IMR-90 (cell line): ENCODE data around the gene RAD51D. TPM values are rescaled to one million over a fixed set of nuclear protein-coding genes. Genes with fewer than 3 reads are reported as not detected.

Experiments used
- ATAC-seq: fragments of 200-7000 bp; cut with Tn5 transposase; 2 replicates; pipeline ENCODE4 v1.9.1; 2020; ENCODE audit warnings: low read depth, mild to moderate bottlenecking, moderate library complexity
- BruUV-seq: library from RNA; stranded (reverse); fragments of 400-500 nt; replicated peaks from 2 replicates; lab custom pipeline; 2021; lab: Mats Ljungman, UMichigan
- CTCF ChIA-PET: fragments of 300-600 bp; formaldehyde crosslinking; extraction: SDS; loops from one replicate; lab custom pipeline; 2021; ENCODE audit warnings: antibody characterized with exemption; lab: Yijun Ruan, JAX
- POLR2A ChIA-PET: fragments of 300-600 bp; sonication (Branson Sonifier 250); formaldehyde crosslinking; loops from one replicate; lab custom pipeline; 2022; ENCODE audit warnings: antibody characterized with exemption; ENCODE audit not compliant: unreplicated experiment; lab: Charles Lee
- DNase-seq: peaks from one replicate; pipeline ENCODE4 v3.0.0; 2013
- H2AFZ ChIP-seq: replicated peaks from 2 replicates; pipeline ENCODE3; 2013; ENCODE audit warnings: low read length, mild to moderate bottlenecking; ENCODE audit not compliant: poor library complexity
- H2AK5ac ChIP-seq: 2 replicates; pipeline ENCODE4 v1.6.1; 2013; ENCODE audit warnings: low read depth, low read length, inconsistent platforms
- H2AK9ac ChIP-seq: replicated peaks from 2 replicates; pipeline ENCODE3; 2013; ENCODE audit warnings: mild to moderate bottlenecking, low read depth, low read length, moderate library complexity; ENCODE audit not compliant: poor library complexity
- H2BK120ac ChIP-seq: 2 replicates; pipeline ENCODE4 v1.6.1; 2013; ENCODE audit warnings: low read depth, low read length, inconsistent platforms
- H2BK15ac ChIP-seq: 3 replicates; pipeline ENCODE4 v1.6.1; 2013; ENCODE audit warnings: low read depth, low read length, inconsistent platforms
- H2BK20ac ChIP-seq: 2 replicates; pipeline ENCODE4 v1.6.1; 2013; ENCODE audit warnings: low read depth, mild to moderate bottlenecking, inconsistent platforms, low read length, moderate library complexity
- H2BK5ac ChIP-seq: 2 replicates; pipeline ENCODE4 v1.6.1; 2013; ENCODE audit warnings: mild to moderate bottlenecking, low read depth, low read length, inconsistent platforms; ENCODE audit not compliant: poor library complexity, severe bottlenecking
- H3K14ac ChIP-seq: replicated peaks from 2 replicates; pipeline ENCODE4 v1.6.1; 2013; ENCODE audit warnings: low read depth, low read length, inconsistent platforms
- H3K18ac ChIP-seq: 2 replicates; pipeline ENCODE4 v1.6.1; 2013; ENCODE audit warnings: low read depth, low read length, control low read depth
- H3K23ac ChIP-seq: 2 replicates; pipeline ENCODE4 v1.6.1; 2013; ENCODE audit warnings: low read depth, low read length, inconsistent platforms
- H3K27ac ChIP-seq: 2 replicates; pipeline ENCODE4 v1.5.1; 2013; ENCODE audit warnings: mild to moderate bottlenecking, control low read depth, low read length; ENCODE audit not compliant: insufficient read depth
- H3K27me3 ChIP-seq: 2 replicates; pipeline ENCODE4 v1.6.1; 2013; ENCODE audit warnings: low read length; ENCODE audit not compliant: control insufficient read depth, insufficient read depth
- H3K36me3 ChIP-seq: 2 replicates; pipeline ENCODE4 v1.6.1; 2013; ENCODE audit warnings: low read length, mixed read lengths; ENCODE audit not compliant: control insufficient read depth, insufficient read depth
- H3K4ac ChIP-seq: 2 replicates; pipeline ENCODE4 v1.6.1; 2013; ENCODE audit warnings: low read depth, low read length, inconsistent platforms
- H3K4me1 ChIP-seq: 2 replicates; pipeline ENCODE4 v1.6.1; 2013; ENCODE audit warnings: low read length, mixed read lengths; ENCODE audit not compliant: control insufficient read depth, insufficient read depth
- H3K4me2 ChIP-seq: 2 replicates; pipeline ENCODE4 v1.6.1; 2013; ENCODE audit warnings: low read depth, mild to moderate bottlenecking, control low read depth, low read length, moderate library complexity
- H3K4me3 ChIP-seq: 2 replicates; pipeline ENCODE4 v1.5.1; 2013; ENCODE audit warnings: low read depth, mild to moderate bottlenecking, control low read depth, low read length, moderate library complexity; ENCODE audit not compliant: insufficient read depth
- H3K56ac ChIP-seq: 2 replicates; pipeline ENCODE4 v1.6.1; 2013; ENCODE audit warnings: low read length, inconsistent platforms; ENCODE audit not compliant: insufficient read depth; ENCODE audit errors: extremely low read depth
- H3K79me1 ChIP-seq, 2 experiments: 2 replicates each; pipeline ENCODE4 v1.6.1; 2013; ENCODE audit warnings: low read length in 2 of 2, inconsistent platforms in 1 of 2, low read depth in 1 of 2
- H3K9ac ChIP-seq: 2 replicates; pipeline ENCODE4 v1.6.1; 2013; ENCODE audit warnings: low read depth, low read length, control low read depth
- H3K9me1 ChIP-seq: 2 replicates; pipeline ENCODE4 v1.6.1; 2013; ENCODE audit warnings: low read length, inconsistent platforms; ENCODE audit not compliant: insufficient read depth
- H3K9me3 ChIP-seq: 2 replicates; pipeline ENCODE4 v1.6.1; 2013; ENCODE audit warnings: low read length; ENCODE audit not compliant: control insufficient read depth, insufficient read depth
- H4K20me1 ChIP-seq: 2 replicates; pipeline ENCODE4 v1.6.1; 2013; ENCODE audit warnings: low read length, inconsistent platforms; ENCODE audit not compliant: insufficient read depth
- H4K5ac ChIP-seq: 2 replicates; pipeline ENCODE4 v1.6.1; 2013; ENCODE audit warnings: mild to moderate bottlenecking, low read depth, low read length, control low read depth
- H4K8ac ChIP-seq, 2 experiments: 2 replicates each; pipeline ENCODE4 v1.6.1; 2013; ENCODE audit warnings: low read depth in 2 of 2, low read length in 2 of 2, control low read depth in 1 of 2, inconsistent platforms in 1 of 2
- H4K91ac ChIP-seq: 2 replicates; pipeline ENCODE4 v1.6.1; 2013; ENCODE audit warnings: low read depth, low read length, inconsistent platforms; ENCODE audit not compliant: insufficient read depth
- MAZ ChIP-seq: IDR thresholded peaks from 2 replicates; pipeline ENCODE4 v1.6.1; 2012; ENCODE audit warnings: low read depth, mild to moderate bottlenecking, low read length, improper control_type of control experiment, moderate library complexity, borderline replicate concordance
- WGBS, 2 experiments: methylation state at CpG; one replicate each; pipeline versions ENCODE4 v1.1.5 to v1.1.7; 2013; ENCODE audit warnings: missing lambda C conversion rate in 2 of 2; ENCODE audit not compliant: insufficient read length in 1 of 2; ENCODE audit errors: extremely low coverage in 2 of 2; 5-methylcytosine and 5-hydroxymethylcytosine counted together
- dilution Hi-C: fragments of 300-500 bp; cut with HindIII; formaldehyde crosslinking; loops from one replicate; pipeline ENCODE4 v1.14.3; 2018; ENCODE audit warnings: low sequenced_read_pairs; ENCODE audit not compliant: unreplicated experiment
- in situ Hi-C: fragments of 300-500 bp; cut with MboI; formaldehyde crosslinking; loops from 3 replicates; pipeline ENCODE4 v1.14.3; 2019; ENCODE audit warnings: low sequenced_read_pairs, inconsistent platforms, mixed read lengths
- intact Hi-C: fragments of 100-400 bp; cut with micrococcal nuclease; formaldehyde crosslinking; loops from 2 replicates; pipeline ENCODE4 v1.10.0; 2022
- polyA plus RNA-seq, 3 experiments: library from polyadenylated mRNA; depleted of rRNA; stranded (reverse); fragments of >200 nt; gene quantifications; 2 replicates each; pipeline ENCODE4 v1.2.3, GENCODE V29; 2012; ENCODE audit warnings: low replicate concordance in 1 of 3
- total RNA-seq: library from RNA; depleted of rRNA; stranded (reverse); fragments of >200 nt; gene quantifications from 2 replicates; pipeline ENCODE4 v1.2.3, GENCODE V29; 2012
- TF ChIP-seq, protein P1 (sequence below): fragments of 150-350 bp; IDR thresholded peaks from 2 replicates; pipeline ENCODE4 v1.6.1; 2016; ENCODE audit warnings: low read depth, mild to moderate bottlenecking, low read length, moderate library complexity, borderline replicate concordance

Gene RAD51D
- total and polyA plus RNA-seq, 2 of the 4 experiments (the other 2 are of a cell fraction) = 10.8 to 12.7 TPM

DNA sequence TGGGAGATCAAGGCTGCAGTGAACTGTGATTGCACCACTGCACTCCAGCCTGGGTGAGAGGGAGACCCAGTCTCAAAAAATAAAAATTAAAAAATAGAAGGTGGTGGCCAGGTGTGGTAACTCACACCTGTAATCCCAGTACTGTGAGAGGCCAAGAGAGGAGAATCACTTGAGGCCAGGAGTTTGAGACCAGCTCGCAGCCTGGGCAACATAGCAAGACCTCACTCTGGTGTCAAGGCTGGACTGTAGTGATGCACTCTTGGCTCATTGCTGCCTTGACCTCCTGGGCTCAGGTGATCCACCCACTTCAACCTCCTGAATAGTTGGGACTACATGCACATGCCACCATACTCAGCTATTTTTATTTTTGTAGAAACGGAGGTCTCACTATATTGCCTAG lies 69.5 kb downstream of the RAD51D start:
- Histone ChIP-seq H2AK9ac (no peak overlapping the region), H4K5ac (no peak overlapping the region), H3K4ac (no peak overlapping the region), H2BK15ac (no peak overlapping the region), H2AK5ac (no peak overlapping the region), H3K23ac (no peak overlapping the region), H2BK20ac (no peak overlapping the region), H3K4me3 (no peak overlapping the region), H3K36me3 (no peaks in the 10 kb centered on the region), H3K79me1 (peaks cover 17 to 55% of the 10 kb centered on the region in 2 experiments), H3K27ac (no peak overlapping the region), H3K4me1 (peaks cover 6% of the 10 kb centered on the region; the same call in 1 of the 2 replicates), H4K20me1 (peaks cover 19% of the 10 kb centered on the region; the same call in 1 of the 2 replicates), H3K9ac (no peak overlapping the region), H3K56ac (no peak overlapping the region), H2BK5ac (no peak overlapping the region), H4K8ac (no peak overlapping the region), H4K91ac (no peak overlapping the region), H2AFZ (no peak overlapping the region), H3K14ac (no peak overlapping the region), H3K9me1 (peaks cover 3% of the 10 kb centered on the region; the same call in 1 of the 2 replicates), H2BK120ac (no peak overlapping the region), H3K18ac (no peak overlapping the region), H3K4me2 (no peak overlapping the region), H3K27me3 (no peaks in the 10 kb centered on the region), H3K9me3 (no peaks in the 10 kb centered on the region)
- dilution Hi-C loops = no loop called here
- intact Hi-C loops = no loop called here
- in situ Hi-C loops = no loop called here
- TF ChIP-seq, protein P1, sequence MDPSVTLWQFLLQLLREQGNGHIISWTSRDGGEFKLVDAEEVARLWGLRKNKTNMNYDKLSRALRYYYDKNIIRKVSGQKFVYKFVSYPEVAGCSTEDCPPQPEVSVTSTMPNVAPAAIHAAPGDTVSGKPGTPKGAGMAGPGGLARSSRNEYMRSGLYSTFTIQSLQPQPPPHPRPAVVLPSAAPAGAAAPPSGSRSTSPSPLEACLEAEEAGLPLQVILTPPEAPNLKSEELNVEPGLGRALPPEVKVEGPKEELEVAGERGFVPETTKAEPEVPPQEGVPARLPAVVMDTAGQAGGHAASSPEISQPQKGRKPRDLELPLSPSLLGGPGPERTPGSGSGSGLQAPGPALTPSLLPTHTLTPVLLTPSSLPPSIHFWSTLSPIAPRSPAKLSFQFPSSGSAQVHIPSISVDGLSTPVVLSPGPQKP = no peak
- TF ChIP-seq MAZ = no peak
- POLR2A ChIA-PET = no interaction called here
- WGBS, 2 experiments = no CpG with 5 or more reads among the region's 2 CpGs
- DNase-seq (no peak), ATAC-seq (no peak)
- no TSS peak for BruUV-seq
- CTCF ChIA-PET = no interaction called here
